ENCODE data around the gene CARMIL1.
"Not testable (repeated sequence)": the region's sequence is repeated elsewhere in the genome, so short reads cannot be mapped to it uniquely, and the experiment has no call there.

CARMIL1 gene

DNA sequence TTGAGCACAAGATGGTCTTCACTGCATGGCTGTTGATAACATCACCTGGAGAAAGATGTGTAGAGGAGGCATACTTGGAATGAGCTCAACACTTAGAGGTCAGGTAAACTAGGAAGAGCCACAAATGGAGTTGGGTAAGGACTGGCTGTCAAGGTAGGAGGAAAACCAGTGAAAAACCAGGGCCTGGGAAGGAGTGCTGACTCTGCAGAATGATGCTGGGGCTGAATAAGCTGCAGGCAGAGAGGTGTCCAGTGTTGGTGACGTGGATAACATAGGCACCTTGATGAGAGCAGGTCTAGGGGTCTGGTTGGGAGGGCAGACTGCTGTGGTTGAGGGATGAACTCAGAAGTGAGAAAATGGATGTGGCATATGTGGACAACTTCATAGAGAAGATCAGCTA lies 160.2 kb downstream of the CARMIL1 start:
- Histone ChIP-seq H3K4me1 (ENCODE audit: control insufficient read depth, insufficient read depth, low read length, poor library complexity, severe bottlenecking) (peaks cover 8% of the 10 kb centered on the region), H3K27ac (ENCODE audit: low read depth, low read length, severe bottlenecking) (no peak overlapping the region), H3K4me3 (ENCODE audit: extremely low read depth, insufficient read depth, low read length, poor library complexity, severe bottlenecking) (no peak overlapping the region), H3K36me3 (ENCODE audit: control insufficient read depth, insufficient read depth, low read length) (no peaks in the 10 kb centered on the region), H3K9me3 (ENCODE audit: control insufficient read depth, low read length) (no peaks in the 10 kb centered on the region)
- 94 to 100% methylated on average over 1 of the region's 1 CpG for WGBS, 2 experiments (ENCODE audit: insufficient coverage in 2 of 2)

DNA sequence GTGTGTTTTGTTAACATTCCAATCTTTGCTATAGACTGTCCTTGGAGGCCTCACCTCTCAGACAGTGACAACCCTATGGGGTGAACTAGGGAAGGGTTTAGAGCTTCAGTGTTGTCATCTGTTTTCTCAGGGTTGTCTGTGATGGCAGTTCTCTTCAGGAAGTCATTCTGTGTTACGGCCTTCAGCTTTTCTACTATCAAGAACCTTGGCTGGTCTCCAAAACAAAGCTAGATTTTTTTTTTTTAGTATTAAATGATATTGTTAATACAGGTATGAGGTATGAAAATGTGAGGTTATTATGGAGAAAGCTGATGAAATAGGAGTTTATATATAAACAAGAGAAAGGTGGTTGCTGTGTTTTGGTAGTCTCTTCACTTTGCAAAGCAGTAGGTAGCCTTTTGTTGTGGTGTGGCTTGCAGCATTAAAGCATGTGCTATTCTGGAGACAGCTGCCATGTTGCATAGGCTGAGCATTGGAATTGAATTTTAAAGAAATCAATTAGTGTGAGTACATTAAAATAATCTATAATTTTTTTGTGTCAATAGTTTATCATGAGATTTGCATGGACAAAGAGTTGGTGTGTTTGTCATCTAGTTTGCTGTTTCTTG lies 162.6 kb downstream of the CARMIL1 start:
- Histone ChIP-seq H3K27ac (ENCODE audit: low read depth, low read length, severe bottlenecking) (no peak overlapping the region), H3K9me3 (ENCODE audit: control insufficient read depth, low read length) (peaks cover 3% of the 10 kb centered on the region), H3K4me1 (ENCODE audit: control insufficient read depth, insufficient read depth, low read length, poor library complexity, severe bottlenecking) (peaks cover 8% of the 10 kb centered on the region), H3K4me3 (ENCODE audit: extremely low read depth, insufficient read depth, low read length, poor library complexity, severe bottlenecking) (no peak overlapping the region), H3K36me3 (ENCODE audit: control insufficient read depth, insufficient read depth, low read length) (peaks cover 3% of the 10 kb centered on the region)
- no CpG with 5 or more reads among the region's 1 CpG for WGBS, 2 experiments (ENCODE audit: insufficient coverage in 2 of 2)

DNA sequence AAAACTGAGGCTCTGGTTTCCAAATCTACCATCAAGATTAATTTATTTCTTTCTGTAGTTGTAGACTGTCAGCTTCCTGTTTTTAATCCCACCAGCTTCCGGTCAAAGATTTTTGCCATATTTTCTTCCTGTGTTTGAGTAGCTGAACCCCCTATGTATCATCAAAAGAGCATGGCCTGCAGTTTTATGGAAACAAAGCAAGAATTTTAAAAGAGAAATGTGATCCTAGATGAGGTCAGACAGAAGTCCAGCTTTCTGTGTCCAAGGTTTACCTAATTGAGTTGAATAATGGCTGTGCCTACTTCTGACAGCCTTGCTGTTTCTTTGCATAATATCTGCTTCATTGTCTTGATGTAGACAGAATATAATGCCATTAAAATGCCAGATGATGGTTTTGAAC lies 163.7 kb downstream of the CARMIL1 start:
- peaks cover 3% of the 10 kb centered on the region for H3K9me3 ChIP-seq (ENCODE audit: control insufficient read depth, low read length)
- H3K4me3 ChIP-seq (ENCODE audit: extremely low read depth, insufficient read depth, low read length, poor library complexity, severe bottlenecking), result no peak overlapping the region
- peaks cover 6% of the 10 kb centered on the region for H3K36me3 ChIP-seq (ENCODE audit: control insufficient read depth, insufficient read depth, low read length)
- peaks cover 11% of the 10 kb centered on the region for H3K4me1 ChIP-seq (ENCODE audit: control insufficient read depth, insufficient read depth, low read length, poor library complexity, severe bottlenecking)
- 100% methylated on average over 1 of the region's 1 CpG; no CpG with 5 or more reads in 1 of the 2 experiments for WGBS, 2 experiments (ENCODE audit: insufficient coverage in 2 of 2)
- H3K27ac ChIP-seq (ENCODE audit: low read depth, low read length, severe bottlenecking), result no peak overlapping the region

DNA sequence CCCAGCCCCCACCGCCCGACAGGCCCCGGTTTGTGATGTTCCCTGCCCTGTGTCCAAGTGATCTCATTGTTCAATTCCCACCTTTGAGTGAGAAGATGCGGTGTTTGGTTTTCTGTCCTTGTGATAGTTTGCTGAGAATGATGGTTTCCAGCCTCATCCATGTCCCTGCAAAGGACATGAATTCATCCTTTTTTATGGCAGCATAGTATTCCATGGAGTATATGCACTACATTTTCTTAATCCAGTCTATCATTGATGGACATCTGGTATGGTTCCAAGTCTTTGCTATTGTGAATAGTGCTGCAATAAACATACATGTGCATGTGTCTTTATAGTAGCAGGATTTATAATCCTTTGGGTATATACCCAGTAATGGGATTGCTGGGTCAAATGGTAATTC lies 165.3 kb downstream of the CARMIL1 start:
- WGBS, 2 experiments (ENCODE audit: insufficient coverage in 2 of 2), result no CpG with 5 or more reads among the region's 4 CpGs
- not testable (repeated sequence) for H3K36me3 ChIP-seq (ENCODE audit: control insufficient read depth, insufficient read depth, low read length); H3K4me3 ChIP-seq (ENCODE audit: extremely low read depth, insufficient read depth, low read length, poor library complexity, severe bottlenecking); H3K27ac ChIP-seq (ENCODE audit: low read depth, low read length, severe bottlenecking); H3K9me3 ChIP-seq (ENCODE audit: control insufficient read depth, low read length)
- H3K4me1 ChIP-seq (ENCODE audit: control insufficient read depth, insufficient read depth, low read length, poor library complexity, severe bottlenecking), result peaks cover 20% of the 10 kb centered on the region

DNA sequence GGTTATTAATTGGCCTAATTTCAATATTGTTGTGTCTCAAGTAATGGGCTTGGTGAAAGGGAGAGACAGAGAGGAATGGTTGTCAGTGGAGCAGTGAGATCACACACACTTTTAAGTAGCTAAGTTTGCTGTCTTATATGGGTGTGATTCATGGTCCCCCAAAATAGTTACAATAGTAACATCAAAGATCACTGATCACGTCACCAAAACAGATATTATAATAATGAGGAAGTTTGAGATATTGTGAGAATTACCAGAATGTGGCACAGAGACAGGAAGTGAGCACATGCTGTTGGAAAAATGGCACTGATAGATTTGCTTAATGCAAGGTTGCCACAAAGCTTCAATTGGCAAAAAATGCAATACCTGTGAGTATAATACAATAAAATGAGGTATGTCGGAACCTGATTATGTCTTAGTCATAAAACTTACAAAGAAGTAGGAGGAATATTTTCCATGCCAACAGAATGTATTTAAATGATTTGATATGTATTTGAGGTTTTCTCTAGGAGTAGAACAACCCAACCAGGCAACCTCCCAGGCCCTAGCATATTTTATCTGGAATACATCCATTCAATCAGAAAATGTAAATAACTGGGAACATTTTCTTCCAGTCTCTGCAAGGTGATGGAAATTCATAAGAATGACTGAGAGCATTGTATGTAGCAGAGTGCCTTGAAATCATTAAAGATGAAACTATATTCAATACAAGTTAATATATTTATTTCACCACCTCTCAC lies 167.8 kb downstream of the CARMIL1 start:
- H3K36me3 ChIP-seq (ENCODE audit: control insufficient read depth, insufficient read depth, low read length), result peaks cover 6% of the 10 kb centered on the region
- H3K4me1 ChIP-seq (ENCODE audit: control insufficient read depth, insufficient read depth, low read length, poor library complexity, severe bottlenecking), result peaks cover 20% of the 10 kb centered on the region
- H3K27ac ChIP-seq (ENCODE audit: low read depth, low read length, severe bottlenecking), result no peak overlapping the region
- peaks cover 3% of the 10 kb centered on the region for H3K9me3 ChIP-seq (ENCODE audit: control insufficient read depth, low read length)
- no CpG with 5 or more reads among the region's 2 CpGs for WGBS, 2 experiments (ENCODE audit: insufficient coverage in 2 of 2)
- H3K4me3 ChIP-seq (ENCODE audit: extremely low read depth, insufficient read depth, low read length, poor library complexity, severe bottlenecking), result no peak overlapping the region

DNA sequence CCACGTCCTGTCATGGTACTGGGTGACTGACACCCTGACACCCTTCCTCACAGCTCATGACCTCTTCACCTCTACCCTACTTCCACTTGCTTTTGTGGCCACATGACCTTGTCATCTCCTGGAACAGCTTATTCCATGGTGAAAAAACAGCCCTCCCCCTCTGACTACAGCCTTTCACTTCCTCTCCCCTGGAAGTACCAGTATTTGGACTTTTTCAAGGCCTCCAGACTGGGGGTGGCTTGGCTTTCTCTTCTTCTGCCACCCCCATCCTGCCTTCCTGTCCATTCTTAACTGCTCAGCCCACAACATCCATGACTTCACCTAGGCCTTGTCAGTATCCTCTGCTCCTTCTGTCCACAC lies 168.4 kb downstream of the CARMIL1 start:
- no peak overlapping the region for H3K27ac ChIP-seq (ENCODE audit: low read depth, low read length, severe bottlenecking)
- H3K4me3 ChIP-seq (ENCODE audit: extremely low read depth, insufficient read depth, low read length, poor library complexity, severe bottlenecking), result no peak overlapping the region
- WGBS, 2 experiments (ENCODE audit: insufficient coverage in 2 of 2), result 67% methylated on average over 1 of the region's 1 CpG; no CpG with 5 or more reads in 1 of the 2 experiments
- H3K4me1 ChIP-seq (ENCODE audit: control insufficient read depth, insufficient read depth, low read length, poor library complexity, severe bottlenecking), result peaks cover 17% of the 10 kb centered on the region
- peaks cover 3% of the 10 kb centered on the region for H3K9me3 ChIP-seq (ENCODE audit: control insufficient read depth, low read length)
- peaks cover 6% of the 10 kb centered on the region for H3K36me3 ChIP-seq (ENCODE audit: control insufficient read depth, insufficient read depth, low read length)

DNA sequence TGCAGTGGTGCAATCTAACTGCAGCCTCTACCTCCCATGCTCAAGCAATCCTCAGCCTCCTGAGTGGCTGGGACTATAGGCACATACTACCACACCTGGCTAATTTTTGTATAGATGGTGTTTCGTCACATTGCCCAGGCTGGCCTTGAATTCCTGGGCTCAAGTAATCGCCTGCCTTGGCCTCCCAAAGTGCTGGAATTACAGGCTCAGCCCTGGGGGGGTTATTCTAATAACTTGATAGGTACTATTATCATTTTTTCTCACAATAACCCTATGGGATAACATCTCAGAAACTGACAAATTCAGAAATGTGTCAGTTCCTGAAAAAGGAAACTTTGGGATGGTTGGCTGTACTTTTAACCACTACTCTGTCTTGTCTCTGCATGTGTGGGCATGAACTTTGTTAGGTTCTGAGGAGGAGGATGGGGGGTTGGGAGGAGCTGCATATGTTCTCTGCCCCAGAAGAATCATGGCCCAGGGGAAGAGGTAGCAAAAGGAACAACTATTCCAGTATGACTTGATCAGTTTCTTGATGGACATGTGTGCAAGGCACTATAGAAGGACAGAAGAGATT lies 169.9 kb downstream of the CARMIL1 start:
- Histone ChIP-seq H3K36me3 (ENCODE audit: control insufficient read depth, insufficient read depth, low read length) (peaks cover 6% of the 10 kb centered on the region), H3K9me3 (ENCODE audit: control insufficient read depth, low read length) (peaks cover 3% of the 10 kb centered on the region), H3K27ac (ENCODE audit: low read depth, low read length, severe bottlenecking) (no peak overlapping the region), H3K4me1 (ENCODE audit: control insufficient read depth, insufficient read depth, low read length, poor library complexity, severe bottlenecking) (peaks cover 12% of the 10 kb centered on the region), H3K4me3 (ENCODE audit: extremely low read depth, insufficient read depth, low read length, poor library complexity, severe bottlenecking) (no peak overlapping the region)
- no CpG with 5 or more reads among the region's 2 CpGs for WGBS, 2 experiments (ENCODE audit: insufficient coverage in 2 of 2)

DNA sequence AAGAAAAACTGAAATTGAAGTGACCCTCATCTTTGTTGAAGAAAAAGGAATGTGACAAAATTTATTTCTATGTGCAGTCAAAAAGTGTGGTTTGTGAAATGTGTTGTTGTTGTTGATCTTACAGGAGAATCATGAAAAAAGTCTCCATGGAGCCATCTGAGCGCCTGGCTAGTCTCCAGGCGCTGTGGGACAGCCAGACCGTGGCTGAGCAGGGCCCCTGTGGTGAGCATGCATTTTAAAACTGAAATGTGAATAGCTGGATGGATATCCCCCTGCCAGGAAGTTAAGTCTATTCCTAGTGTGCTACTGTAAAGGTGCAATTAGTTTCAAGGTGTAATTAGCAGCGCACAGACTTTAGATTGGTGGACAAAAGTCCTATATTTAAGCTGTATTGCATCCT lies 170.6 kb downstream of the CARMIL1 start:
- H3K4me3 ChIP-seq (ENCODE audit: extremely low read depth, insufficient read depth, low read length, poor library complexity, severe bottlenecking), result no peak overlapping the region
- peaks cover 6% of the 10 kb centered on the region for H3K36me3 ChIP-seq (ENCODE audit: control insufficient read depth, insufficient read depth, low read length)
- WGBS, 2 experiments (ENCODE audit: insufficient coverage in 2 of 2), result 27 to 38% methylated on average over 3 of the region's 4 CpGs
- no peak overlapping the region for H3K27ac ChIP-seq (ENCODE audit: low read depth, low read length, severe bottlenecking)
- peaks cover 3% of the 10 kb centered on the region for H3K9me3 ChIP-seq (ENCODE audit: control insufficient read depth, low read length)
- H3K4me1 ChIP-seq (ENCODE audit: control insufficient read depth, insufficient read depth, low read length, poor library complexity, severe bottlenecking), result peaks cover 12% of the 10 kb centered on the region

DNA sequence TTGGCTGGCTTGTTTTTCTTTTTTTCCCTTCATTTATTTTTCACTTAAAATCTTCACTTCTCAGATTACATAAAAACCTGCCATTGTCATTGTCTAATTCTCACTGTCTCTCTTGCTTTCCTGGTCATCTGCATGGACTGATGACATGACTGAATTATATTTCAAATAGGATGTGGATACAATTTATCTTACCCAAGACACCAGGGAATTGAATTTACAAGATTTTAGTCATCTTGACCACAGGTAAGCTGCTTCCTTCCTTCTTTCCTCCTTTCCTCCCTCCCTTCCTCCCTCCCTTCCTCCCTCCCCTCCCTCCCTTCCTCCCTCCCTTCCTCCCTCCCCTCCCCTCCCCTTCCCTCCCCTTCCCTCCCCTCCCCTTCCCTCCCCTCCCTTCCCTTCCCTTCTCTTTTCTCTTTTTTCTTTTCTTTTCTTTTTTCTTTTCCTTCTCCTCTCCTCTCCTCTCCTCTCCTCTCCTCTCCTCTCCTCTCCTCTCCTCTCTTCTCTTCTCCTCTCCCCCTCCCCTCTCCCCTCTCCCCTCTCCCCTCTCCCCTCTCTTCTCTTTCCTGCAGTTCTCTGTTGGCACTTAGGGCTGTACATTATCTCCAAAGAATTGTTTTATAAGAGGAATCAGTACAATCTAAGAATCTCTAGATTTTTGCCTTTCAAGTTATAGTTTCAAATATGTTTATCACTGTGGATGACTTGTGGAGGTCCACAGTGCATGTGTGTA lies 171.5 kb downstream of the CARMIL1 start:
- Histone ChIP-seq H3K4me1 (ENCODE audit: control insufficient read depth, insufficient read depth, low read length, poor library complexity, severe bottlenecking) (peaks cover 12% of the 10 kb centered on the region), H3K4me3 (ENCODE audit: extremely low read depth, insufficient read depth, low read length, poor library complexity, severe bottlenecking) (no peak overlapping the region), H3K27ac (ENCODE audit: low read depth, low read length, severe bottlenecking) (no peak overlapping the region), H3K9me3 (ENCODE audit: control insufficient read depth, low read length) (peaks cover 3% of the 10 kb centered on the region), H3K36me3 (ENCODE audit: control insufficient read depth, insufficient read depth, low read length) (peaks cover 3% of the 10 kb centered on the region)

DNA sequence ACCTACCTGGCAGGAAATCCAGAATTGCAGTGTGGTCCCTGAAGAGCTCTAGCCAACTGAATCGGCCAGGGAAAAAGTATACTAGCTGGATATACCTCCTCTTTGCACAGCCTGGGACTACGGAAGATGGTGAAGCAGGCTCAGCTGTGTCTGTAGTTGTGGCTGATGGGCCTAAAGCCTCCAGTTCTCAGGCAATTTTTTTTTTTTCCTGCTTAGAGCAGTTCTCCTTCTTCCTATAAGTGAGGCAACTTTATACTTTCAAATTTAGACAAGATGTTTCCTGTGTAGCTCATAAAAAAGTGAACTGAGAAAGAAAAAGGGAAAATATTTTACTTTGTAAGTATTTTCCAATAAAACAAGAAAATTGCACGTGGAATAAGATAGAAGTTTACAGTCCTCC lies 172.9 kb downstream of the CARMIL1 start:
- Histone ChIP-seq H3K4me3 (ENCODE audit: extremely low read depth, insufficient read depth, low read length, poor library complexity, severe bottlenecking) (no peak overlapping the region), H3K27ac (ENCODE audit: low read depth, low read length, severe bottlenecking) (no peak overlapping the region), H3K4me1 (ENCODE audit: control insufficient read depth, insufficient read depth, low read length, poor library complexity, severe bottlenecking) (peaks cover 12% of the 10 kb centered on the region), H3K9me3 (ENCODE audit: control insufficient read depth, low read length) (no peaks in the 10 kb centered on the region), H3K36me3 (ENCODE audit: control insufficient read depth, insufficient read depth, low read length) (peaks cover 3% of the 10 kb centered on the region)
- WGBS, 2 experiments (ENCODE audit: insufficient coverage in 2 of 2), result 94% methylated on average over 2 of the region's 3 CpGs; no CpG with 5 or more reads in 1 of the 2 experiments
